Measurements from ENCODE around the gene ANTXR1.
A peak's percentile ranks its signal among the peaks of the same experiment; 100 is the strongest.

The ANTXR1 gene

GRCh38 chr2:69210385-69210784, 197.4 kb downstream of the ANTXR1 start:
- Histone ChIP-seq H3K4me3 (ENCODE audit: low read length) (no peak overlapping the region), H3K9ac (ENCODE audit: low read depth, low read length) (no peak overlapping the region), H3K4me1 (ENCODE audit: control insufficient read depth, insufficient read depth, low read length) (peaks cover 56% of the 10 kb centered on the region), H3K36me3 (ENCODE audit: insufficient read depth, low read length) (peaks cover 23% of the 10 kb centered on the region), H3K9me3 (replicated peaks; ENCODE audit: low read length) (no peaks in the 10 kb centered on the region), H3K27me3 (ENCODE audit: control insufficient read depth, insufficient read depth, low read length) (no peaks in the 10 kb centered on the region), H3K4me2 (ENCODE audit: low read length) (no peak overlapping the region)

DNA sequence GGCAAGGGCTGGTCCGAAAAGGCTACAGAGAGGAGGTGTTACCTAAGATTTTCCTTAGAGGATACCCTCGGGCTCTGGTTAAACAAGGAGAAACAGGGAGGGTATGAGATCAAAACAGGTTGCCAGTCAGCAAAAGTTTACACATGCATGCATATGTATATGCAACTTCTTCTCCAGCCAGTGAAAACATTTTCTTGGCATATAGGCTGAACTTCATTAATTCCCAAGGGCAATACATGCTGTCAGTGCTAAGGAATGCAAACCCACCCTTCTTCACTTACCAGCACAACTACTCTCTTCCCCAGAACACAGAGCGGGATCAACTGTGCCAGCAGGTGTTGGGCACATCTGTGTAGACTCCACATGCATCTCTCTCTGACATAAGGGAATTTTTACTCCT, 198.1 kb downstream of the ANTXR1 start:
- Histone ChIP-seq H3K36me3 (ENCODE audit: insufficient read depth, low read length) (peaks cover 28% of the 10 kb centered on the region), H3K27me3 (ENCODE audit: control insufficient read depth, insufficient read depth, low read length) (no peaks in the 10 kb centered on the region), H3K4me3 (ENCODE audit: low read length) (no peak overlapping the region), H3K4me2 (ENCODE audit: low read length) (no peak overlapping the region), H3K9me3 (replicated peaks; ENCODE audit: low read length) (no peaks in the 10 kb centered on the region), H3K4me1 (ENCODE audit: control insufficient read depth, insufficient read depth, low read length) (peaks cover 51% of the 10 kb centered on the region), H3K9ac (ENCODE audit: low read depth, low read length) (no peak overlapping the region)

- H3K9me3 ChIP-seq (replicated peaks; ENCODE audit: low read length), result no peaks in the 10 kb centered on the region
- H3K4me3 ChIP-seq (ENCODE audit: low read length), result no peak overlapping the region
- H3K9ac ChIP-seq (ENCODE audit: low read depth, low read length), result no peak overlapping the region
- peaks cover 50% of the 10 kb centered on the region for H3K4me1 ChIP-seq (ENCODE audit: control insufficient read depth, insufficient read depth, low read length)
- no peak overlapping the region for H3K4me2 ChIP-seq (ENCODE audit: low read length)
- peaks cover 28% of the 10 kb centered on the region for H3K36me3 ChIP-seq (ENCODE audit: insufficient read depth, low read length)
- H3K27me3 ChIP-seq (ENCODE audit: control insufficient read depth, insufficient read depth, low read length), result no peaks in the 10 kb centered on the region
Measured at GRCh38 chr2:69211686-69212085, 198.7 kb downstream of the ANTXR1 start.

GRCh38 chr2:69212238-69213028, 199.5 kb downstream of the ANTXR1 start:
- Histone ChIP-seq H3K36me3 (ENCODE audit: insufficient read depth, low read length) (peaks cover 24% of the 10 kb centered on the region), H3K4me1 (ENCODE audit: control insufficient read depth, insufficient read depth, low read length) (peaks cover 57% of the 10 kb centered on the region), H3K4me2 (ENCODE audit: low read length) (no peak overlapping the region), H3K9ac (ENCODE audit: low read depth, low read length) (no peak overlapping the region), H3K9me3 (replicated peaks; ENCODE audit: low read length) (no peaks in the 10 kb centered on the region), H3K4me3 (ENCODE audit: low read length) (no peak overlapping the region), H3K27me3 (ENCODE audit: control insufficient read depth, insufficient read depth, low read length) (no peaks in the 10 kb centered on the region)

DNA sequence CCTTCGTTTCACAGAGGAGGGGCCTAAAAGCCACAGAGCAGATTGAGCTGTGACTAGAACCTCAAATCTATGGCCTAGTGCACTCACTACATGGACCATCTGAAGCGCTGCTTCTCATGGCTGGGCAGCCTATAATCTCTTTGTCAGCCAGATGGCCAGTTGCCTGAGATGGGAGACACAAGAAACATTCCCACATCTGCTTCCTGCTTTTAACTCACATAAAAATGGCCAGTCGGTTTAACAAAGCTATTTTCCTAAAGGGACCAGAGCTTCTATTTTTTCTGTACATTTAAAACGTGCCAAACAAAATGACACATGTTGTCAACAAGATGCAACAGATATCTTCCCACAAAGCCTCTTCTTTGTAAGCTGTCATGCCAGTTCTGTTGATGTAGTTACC, 200.2 kb downstream of the ANTXR1 start:
- no peak overlapping the region for H3K4me3 ChIP-seq (ENCODE audit: low read length)
- peaks cover 28% of the 10 kb centered on the region for H3K36me3 ChIP-seq (ENCODE audit: insufficient read depth, low read length)
- peak overlapping the region; percentile 50 for H3K9ac ChIP-seq (ENCODE audit: low read depth, low read length)
- no peaks in the 10 kb centered on the region for H3K27me3 ChIP-seq (ENCODE audit: control insufficient read depth, insufficient read depth, low read length)
- no peaks in the 10 kb centered on the region for H3K9me3 ChIP-seq (replicated peaks; ENCODE audit: low read length)
- H3K4me1 ChIP-seq (ENCODE audit: control insufficient read depth, insufficient read depth, low read length), result peaks cover 57% of the 10 kb centered on the region
- H3K4me2 ChIP-seq (ENCODE audit: low read length), result no peak overlapping the region

- Histone ChIP-seq H3K9me3 (replicated peaks; ENCODE audit: low read length) (no peaks in the 10 kb centered on the region), H3K4me2 (ENCODE audit: low read length) (peak overlapping the region; percentile 45), H3K4me3 (ENCODE audit: low read length) (no peak overlapping the region), H3K9ac (ENCODE audit: low read depth, low read length) (peak overlapping the region; percentile 50), H3K27me3 (ENCODE audit: control insufficient read depth, insufficient read depth, low read length) (no peaks in the 10 kb centered on the region), H3K36me3 (ENCODE audit: insufficient read depth, low read length) (peaks cover 28% of the 10 kb centered on the region), H3K4me1 (ENCODE audit: control insufficient read depth, insufficient read depth, low read length) (peaks cover 57% of the 10 kb centered on the region)
Measured at GRCh38 chr2:69213782-69214181, 200.8 kb downstream of the ANTXR1 start.

DNA sequence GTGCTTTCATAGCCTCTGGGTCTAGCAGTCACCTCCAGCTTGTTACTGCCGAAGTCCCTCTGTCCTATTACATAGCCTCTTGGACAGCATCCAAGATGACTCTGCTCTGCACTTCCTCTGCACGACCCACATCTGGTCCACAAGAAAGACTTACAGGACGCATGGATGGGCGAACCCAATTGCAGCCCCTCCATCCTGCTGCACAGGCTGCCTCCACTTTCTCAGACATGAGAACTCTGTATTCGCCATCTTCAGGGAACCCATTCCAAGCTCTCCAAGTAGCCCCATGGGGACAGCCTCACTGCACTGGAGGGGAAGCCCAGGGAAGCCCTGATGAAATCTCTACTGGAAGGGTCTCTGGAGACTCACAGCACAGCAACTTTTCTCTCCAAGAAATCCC, 201.9 kb downstream of the ANTXR1 start:
- H3K4me2 ChIP-seq (ENCODE audit: low read length), result no peak overlapping the region
- peaks cover 56% of the 10 kb centered on the region for H3K4me1 ChIP-seq (ENCODE audit: control insufficient read depth, insufficient read depth, low read length)
- H3K27me3 ChIP-seq (ENCODE audit: control insufficient read depth, insufficient read depth, low read length), result no peaks in the 10 kb centered on the region
- H3K9me3 ChIP-seq (replicated peaks; ENCODE audit: low read length), result no peaks in the 10 kb centered on the region
- H3K4me3 ChIP-seq (ENCODE audit: low read length), result no peak overlapping the region
- no peak overlapping the region for H3K9ac ChIP-seq (ENCODE audit: low read depth, low read length)
- H3K36me3 ChIP-seq (ENCODE audit: insufficient read depth, low read length), result peaks cover 28% of the 10 kb centered on the region

DNA sequence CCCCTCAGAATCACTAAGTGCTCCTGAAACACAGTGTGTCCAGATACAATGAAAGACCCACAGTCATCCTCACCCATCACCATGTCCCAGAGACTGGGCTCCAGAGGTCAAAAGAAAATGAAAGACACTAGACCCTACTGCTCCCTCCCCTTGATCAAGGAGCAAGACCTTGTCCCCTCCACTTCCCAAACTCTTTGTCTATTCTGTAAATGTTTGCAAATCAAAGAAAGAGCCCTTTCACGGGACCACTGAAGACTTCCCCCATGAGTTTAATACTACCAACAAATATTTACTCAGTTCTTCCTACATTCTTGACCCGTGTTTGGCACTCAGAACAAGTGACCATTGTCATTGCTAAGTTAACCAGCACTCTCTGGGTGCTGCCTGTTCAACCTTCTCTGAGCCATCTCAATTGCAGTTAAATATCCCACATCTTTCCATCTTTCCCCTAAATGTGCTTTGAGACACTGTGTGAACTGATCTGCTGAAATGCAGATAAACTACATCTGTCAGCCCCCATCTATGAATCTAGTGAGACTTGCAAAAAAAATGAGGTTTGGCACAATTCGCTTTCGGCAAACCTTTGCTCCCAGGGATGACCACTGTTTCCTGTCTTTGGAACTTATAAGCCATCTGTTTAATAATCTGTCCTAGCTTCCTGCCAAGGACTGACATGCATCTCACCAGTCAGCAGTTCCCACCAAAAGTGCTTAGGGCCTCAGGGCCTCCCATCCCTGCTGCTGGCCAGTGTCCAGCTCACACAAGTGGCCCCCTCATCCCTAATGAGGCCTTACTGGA, 203.8 kb downstream of the ANTXR1 start:
- Histone ChIP-seq H3K9ac (ENCODE audit: low read depth, low read length) (peak overlapping the region; percentile 15), H3K4me1 (ENCODE audit: control insufficient read depth, insufficient read depth, low read length) (peaks cover 51% of the 10 kb centered on the region), H3K9me3 (replicated peaks; ENCODE audit: low read length) (no peaks in the 10 kb centered on the region), H3K36me3 (ENCODE audit: insufficient read depth, low read length) (peaks cover 19% of the 10 kb centered on the region), H3K4me3 (ENCODE audit: low read length) (no peak overlapping the region), H3K27me3 (ENCODE audit: control insufficient read depth, insufficient read depth, low read length) (no peaks in the 10 kb centered on the region), H3K4me2 (ENCODE audit: low read length) (no peak overlapping the region)

GRCh38 chr2:69217333-69218080, 204.5 kb downstream of the ANTXR1 start:
- Histone ChIP-seq H3K4me2 (ENCODE audit: low read length) (no peak overlapping the region), H3K9ac (ENCODE audit: low read depth, low read length) (no peak overlapping the region), H3K4me3 (ENCODE audit: low read length) (no peak overlapping the region), H3K4me1 (ENCODE audit: control insufficient read depth, insufficient read depth, low read length) (peaks cover 58% of the 10 kb centered on the region), H3K36me3 (ENCODE audit: insufficient read depth, low read length) (peaks cover 15% of the 10 kb centered on the region), H3K27me3 (ENCODE audit: control insufficient read depth, insufficient read depth, low read length) (no peaks in the 10 kb centered on the region), H3K9me3 (replicated peaks; ENCODE audit: low read length) (no peaks in the 10 kb centered on the region)

DNA sequence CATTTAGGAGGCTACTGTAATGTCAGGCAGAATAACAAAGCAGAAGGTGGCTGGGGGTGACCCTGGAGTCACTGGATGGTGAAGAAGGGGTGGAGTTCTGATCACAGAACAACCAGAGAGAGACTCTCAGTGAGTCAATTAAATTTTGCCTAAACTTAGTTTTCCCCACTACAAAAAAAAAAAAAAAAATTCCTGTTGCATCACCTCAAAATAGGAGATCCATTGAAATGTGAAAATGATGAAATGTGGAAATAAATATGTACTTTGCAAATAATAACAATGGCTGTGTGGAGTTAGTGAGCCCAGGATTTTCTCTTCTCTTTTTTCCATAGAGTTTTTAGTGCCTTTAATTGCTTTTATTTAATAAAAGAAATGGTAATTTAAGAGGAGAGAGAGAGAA, 208.5 kb downstream of the ANTXR1 start:
- H3K4me3 ChIP-seq (ENCODE audit: low read length), result no peak overlapping the region
- H3K9me3 ChIP-seq (replicated peaks; ENCODE audit: low read length), result no peaks in the 10 kb centered on the region
- peak overlapping the region; percentile 55 for H3K9ac ChIP-seq (ENCODE audit: low read depth, low read length)
- H3K27me3 ChIP-seq (ENCODE audit: control insufficient read depth, insufficient read depth, low read length), result no peaks in the 10 kb centered on the region
- H3K4me2 ChIP-seq (ENCODE audit: low read length), result peak overlapping the region; percentile 44
- H3K36me3 ChIP-seq (ENCODE audit: insufficient read depth, low read length), result peaks cover 18% of the 10 kb centered on the region
- H3K4me1 ChIP-seq (ENCODE audit: control insufficient read depth, insufficient read depth, low read length), result peaks cover 66% of the 10 kb centered on the region

- Histone ChIP-seq H3K4me1 (ENCODE audit: control insufficient read depth, insufficient read depth, low read length) (peaks cover 60% of the 10 kb centered on the region), H3K4me2 (ENCODE audit: low read length) (peak overlapping the region; percentile 44), H3K27me3 (ENCODE audit: control insufficient read depth, insufficient read depth, low read length) (no peaks in the 10 kb centered on the region), H3K9ac (ENCODE audit: low read depth, low read length) (peak overlapping the region; percentile 55), H3K36me3 (ENCODE audit: insufficient read depth, low read length) (peaks cover 19% of the 10 kb centered on the region), H3K4me3 (ENCODE audit: low read length) (no peak overlapping the region), H3K9me3 (replicated peaks; ENCODE audit: low read length) (no peaks in the 10 kb centered on the region)
Measured at GRCh38 chr2:69221960-69222751, 209.2 kb downstream of the ANTXR1 start.

Measured in skeletal muscle satellite cell (primary cell).